Neural progenitor cell (in vitro differentiated cells): ENCODE measurements around the gene CAND2. TPM values are rescaled to one million over a fixed set of nuclear protein-coding genes. Genes with fewer than 3 reads are reported as not detected.

Experiments
- DNase-seq: peaks from one replicate; pipeline ENCODE4 v3.0.0-alpha.2; 2016; ENCODE audit warnings: low spot score
- H2AFZ ChIP-seq: fragments of 200-600 bp; sonication (generic); replicated peaks from 2 replicates; pipeline ENCODE4 v1.6.1; 2016; ENCODE audit warnings: antibody characterized with exemption
- H3F3A ChIP-seq: fragments of 200-600 bp; sonication (generic); 2 replicates; pipeline ENCODE4 v1.6.1; 2016; ENCODE audit warnings: antibody characterized with exemption, low read depth
- H3K27ac ChIP-seq: fragments of 200-600 bp; sonication (generic); 2 replicates; pipeline ENCODE4 v1.5.1; 2016; ENCODE audit warnings: mild to moderate bottlenecking
- H3K27me3 ChIP-seq: fragments of 200-600 bp; sonication (generic); 2 replicates; pipeline ENCODE4 v1.6.1; 2016; ENCODE audit warnings: mild to moderate bottlenecking, moderate library complexity
- H3K36me3 ChIP-seq: fragments of 200-600 bp; sonication (generic); 2 replicates; pipeline ENCODE4 v1.5.1; 2016
- H3K4me1 ChIP-seq: fragments of 200-600 bp; sonication (generic); 2 replicates; pipeline ENCODE4 v1.6.1; 2016; ENCODE audit warnings: mixed run types
- H3K4me2 ChIP-seq: fragments of 200-600 bp; sonication (generic); 2 replicates; pipeline ENCODE4 v1.6.1; 2016
- H3K4me3 ChIP-seq: fragments of 200-600 bp; sonication (generic); 2 replicates; pipeline ENCODE4 v1.5.1; 2016
- H3K79me2 ChIP-seq: fragments of 200-600 bp; sonication (generic); 2 replicates; pipeline ENCODE4 v1.6.1; 2016; ENCODE audit warnings: low read depth
- H3K9ac ChIP-seq: fragments of 200-600 bp; sonication (generic); 2 replicates; pipeline ENCODE4 v1.6.1; 2016
- H3K9me3 ChIP-seq: fragments of 200-600 bp; sonication (generic); 2 replicates; pipeline ENCODE4 v1.5.1; 2016; ENCODE audit warnings: low read depth
- H4K20me1 ChIP-seq: fragments of 200-600 bp; sonication (generic); 2 replicates; pipeline ENCODE4 v1.6.1; 2016; ENCODE audit warnings: low read depth
- H3K27ac Mint-ChIP-seq: 3 replicates; pipeline ENCODE4 v1.8.0; 2021; ENCODE audit warnings: mixed read lengths
- H3K27me3 Mint-ChIP-seq: 2 replicates; pipeline ENCODE4 v1.8.0; 2022; ENCODE audit warnings: low read depth, mild to moderate bottlenecking, inconsistent platforms, moderate library complexity, mixed read lengths; ENCODE audit not compliant: insufficient read depth
- H3K36me3 Mint-ChIP-seq: 3 replicates; pipeline ENCODE4 v1.8.0; 2021; ENCODE audit warnings: mixed read lengths
- H3K4me1 Mint-ChIP-seq: 3 replicates; pipeline ENCODE4 v1.8.0; 2021; ENCODE audit warnings: mixed read lengths
- H3K4me3 Mint-ChIP-seq: 3 replicates; pipeline ENCODE4 v1.8.0; 2021; ENCODE audit warnings: mild to moderate bottlenecking, moderate library complexity, mixed read lengths
- H3K9me3 Mint-ChIP-seq: 3 replicates; pipeline ENCODE4 v1.8.0; 2020; ENCODE audit warnings: mixed read lengths
- CTCF ChIP-seq: fragments of 200-600 bp; sonication (generic); IDR thresholded peaks from 2 replicates; pipeline ENCODE4 v1.5.1; 2017; ENCODE audit warnings: antibody characterized with exemption, mild to moderate bottlenecking
- EZH2 ChIP-seq: fragments of 200-600 bp; sonication (generic); IDR thresholded peaks from 2 replicates; pipeline ENCODE4 v1.6.1; 2017; ENCODE audit warnings: antibody characterized with exemption, mild to moderate bottlenecking, moderate library complexity
- EZH2phosphoT487 ChIP-seq: fragments of 200-600 bp; sonication (generic); IDR thresholded peaks from 2 replicates; pipeline ENCODE4 v1.6.1; 2017; ENCODE audit warnings: antibody characterized with exemption
- total RNA-seq: library from RNA; depleted of rRNA; stranded (reverse); fragments of >200 nt; gene quantifications from 2 replicates; pipeline ENCODE4 v1.2.3, GENCODE V29; 2015; ENCODE audit warnings: low replicate concordance

CAND2 gene
- total RNA-seq, 1 donor from 2014 or later, result 2.4 TPM

- no peaks in the 10 kb centered on the region for H3K36me3 ChIP-seq
- Mint-ChIP-seq H3K36me3 (no peaks in the 10 kb centered on the region), H3K27ac (no peak overlapping the region), H3K4me3 (no peak overlapping the region), H3K9me3 (no peaks in the 10 kb centered on the region), H3K27me3 (peaks cover 12% of the 10 kb centered on the region), H3K4me1 (peaks cover 7% of the 10 kb centered on the region)
- TF ChIP-seq EZH2, result no peak
- TF ChIP-seq CTCF, result no peak
- no peak for TF ChIP-seq EZH2phosphoT487
- no peaks in the 10 kb centered on the region for H3K79me2 ChIP-seq
- no peak for DNase-seq
- no peak overlapping the region for H2AFZ ChIP-seq
- H4K20me1 ChIP-seq, result no peaks in the 10 kb centered on the region
- no peaks in the 10 kb centered on the region for H3F3A ChIP-seq
- no peak overlapping the region for H3K4me2 ChIP-seq
- no peak overlapping the region for H3K9ac ChIP-seq
- no peaks in the 10 kb centered on the region for H3K9me3 ChIP-seq
- H3K27me3 ChIP-seq, result no peaks in the 10 kb centered on the region
- no peak overlapping the region for H3K27ac ChIP-seq
- no peaks in the 10 kb centered on the region for H3K4me1 ChIP-seq
- H3K4me3 ChIP-seq, result no peak overlapping the region
These were observed 24.0 kb upstream of the CAND2 start for GRCh38 chr3:12772462-12772861.

- Mint-ChIP-seq H3K9me3 (no peaks in the 10 kb centered on the region), H3K36me3 (no peaks in the 10 kb centered on the region), H3K27me3 (peaks cover 12% of the 10 kb centered on the region), H3K4me3 (no peak overlapping the region), H3K27ac (no peak overlapping the region), H3K4me1 (peaks cover 7% of the 10 kb centered on the region)
- Histone ChIP-seq H3F3A (no peaks in the 10 kb centered on the region), H3K79me2 (no peaks in the 10 kb centered on the region), H2AFZ (no peak overlapping the region), H3K4me2 (no peak overlapping the region), H3K36me3 (no peaks in the 10 kb centered on the region), H3K27me3 (no peaks in the 10 kb centered on the region), H3K4me1 (no peaks in the 10 kb centered on the region), H4K20me1 (no peaks in the 10 kb centered on the region), H3K9me3 (no peaks in the 10 kb centered on the region), H3K4me3 (no peak overlapping the region), H3K9ac (no peak overlapping the region), H3K27ac (no peak overlapping the region)
- TF ChIP-seq EZH2phosphoT487 (no peak), EZH2 (no peak), CTCF (no peak)
- DNase-seq, result no peak
These were observed 23.3 kb upstream of the CAND2 start for GRCh38 chr3:12773030-12773709.

GRCh38 chr3:12773710-12774086, 22.8 kb upstream of the CAND2 start:
- Mint-ChIP-seq H3K36me3 (no peaks in the 10 kb centered on the region), H3K27ac (no peak overlapping the region), H3K4me1 (peaks cover 7% of the 10 kb centered on the region), H3K27me3 (peaks cover 12% of the 10 kb centered on the region), H3K4me3 (no peak overlapping the region), H3K9me3 (no peaks in the 10 kb centered on the region)
- Histone ChIP-seq H3K4me2 (no peak overlapping the region), H3K27ac (no peak overlapping the region), H3K79me2 (no peaks in the 10 kb centered on the region), H3K4me1 (no peaks in the 10 kb centered on the region), H3K27me3 (no peaks in the 10 kb centered on the region), H3F3A (no peaks in the 10 kb centered on the region), H3K9ac (no peak overlapping the region), H3K4me3 (no peak overlapping the region), H4K20me1 (no peaks in the 10 kb centered on the region), H2AFZ (no peak overlapping the region), H3K9me3 (no peaks in the 10 kb centered on the region), H3K36me3 (no peaks in the 10 kb centered on the region)
- TF ChIP-seq EZH2 (no peak), EZH2phosphoT487 (no peak), CTCF (no peak)
- DNase-seq, result no peak
